Epithelial cell of esophagus (primary cell): ENCODE measurements around the gene LIAS.
"Not testable (repeated sequence)": the region's sequence is repeated elsewhere in the genome, so short reads cannot be mapped to it uniquely, and the experiment has no call there.

ENCODE experiments used
- DNase-seq: peaks from one replicate; pipeline ENCODE4 v3.0.0; 2010; ENCODE audit warnings: low read depth
- H3K4me3 ChIP-seq: 2 replicates; pipeline ENCODE4 v1.5.1; 2011; ENCODE audit warnings: mild to moderate bottlenecking, low read length, control low read depth
- TF ChIP-seq, protein P1 (sequence below): IDR thresholded peaks from 2 replicates; pipeline ENCODE4 v1.5.1; 2011; ENCODE audit warnings: low read depth, mild to moderate bottlenecking, low read length, control low read depth, inconsistent platforms; ENCODE audit not compliant: insufficient read depth; ENCODE audit errors: missing control alignments

The LIAS gene

DNA sequence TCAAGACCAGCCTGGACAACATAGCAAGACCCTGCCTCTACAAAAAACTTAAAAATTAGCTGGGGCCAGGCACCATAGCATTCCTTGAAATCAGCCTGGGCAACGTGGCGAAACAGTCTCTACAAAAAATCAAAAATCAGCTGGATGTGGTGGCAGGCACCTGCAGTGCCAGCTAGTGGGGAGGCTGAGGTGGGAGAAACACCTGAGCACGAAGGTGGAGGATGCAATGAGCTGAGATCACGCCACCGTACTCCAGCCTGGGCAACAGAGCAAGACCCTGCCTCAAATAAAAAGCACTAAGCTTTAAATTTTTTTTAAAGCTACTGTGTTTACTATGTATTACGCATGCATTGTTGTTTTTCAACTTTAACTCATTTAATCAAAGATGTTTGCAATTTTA is 3.4 kb upstream of the LIAS start:
- TF ChIP-seq, protein P1, sequence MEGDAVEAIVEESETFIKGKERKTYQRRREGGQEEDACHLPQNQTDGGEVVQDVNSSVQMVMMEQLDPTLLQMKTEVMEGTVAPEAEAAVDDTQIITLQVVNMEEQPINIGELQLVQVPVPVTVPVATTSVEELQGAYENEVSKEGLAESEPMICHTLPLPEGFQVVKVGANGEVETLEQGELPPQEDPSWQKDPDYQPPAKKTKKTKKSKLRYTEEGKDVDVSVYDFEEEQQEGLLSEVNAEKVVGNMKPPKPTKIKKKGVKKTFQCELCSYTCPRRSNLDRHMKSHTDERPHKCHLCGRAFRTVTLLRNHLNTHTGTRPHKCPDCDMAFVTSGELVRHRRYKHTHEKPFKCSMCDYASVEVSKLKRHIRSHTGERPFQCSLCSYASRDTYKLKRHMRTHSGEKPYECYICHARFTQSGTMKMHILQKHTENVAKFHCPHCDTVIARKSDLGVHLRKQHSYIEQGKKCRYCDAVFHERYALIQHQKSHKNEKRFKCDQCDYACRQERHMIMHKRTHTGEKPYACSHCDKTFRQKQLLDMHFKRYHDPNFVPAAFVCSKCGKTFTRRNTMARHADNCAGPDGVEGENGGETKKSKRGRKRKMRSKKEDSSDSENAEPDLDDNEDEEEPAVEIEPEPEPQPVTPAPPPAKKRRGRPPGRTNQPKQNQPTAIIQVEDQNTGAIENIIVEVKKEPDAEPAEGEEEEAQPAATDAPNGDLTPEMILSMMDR = no peak
- no peak overlapping the region for H3K4me3 ChIP-seq
- no peak for DNase-seq

DNA sequence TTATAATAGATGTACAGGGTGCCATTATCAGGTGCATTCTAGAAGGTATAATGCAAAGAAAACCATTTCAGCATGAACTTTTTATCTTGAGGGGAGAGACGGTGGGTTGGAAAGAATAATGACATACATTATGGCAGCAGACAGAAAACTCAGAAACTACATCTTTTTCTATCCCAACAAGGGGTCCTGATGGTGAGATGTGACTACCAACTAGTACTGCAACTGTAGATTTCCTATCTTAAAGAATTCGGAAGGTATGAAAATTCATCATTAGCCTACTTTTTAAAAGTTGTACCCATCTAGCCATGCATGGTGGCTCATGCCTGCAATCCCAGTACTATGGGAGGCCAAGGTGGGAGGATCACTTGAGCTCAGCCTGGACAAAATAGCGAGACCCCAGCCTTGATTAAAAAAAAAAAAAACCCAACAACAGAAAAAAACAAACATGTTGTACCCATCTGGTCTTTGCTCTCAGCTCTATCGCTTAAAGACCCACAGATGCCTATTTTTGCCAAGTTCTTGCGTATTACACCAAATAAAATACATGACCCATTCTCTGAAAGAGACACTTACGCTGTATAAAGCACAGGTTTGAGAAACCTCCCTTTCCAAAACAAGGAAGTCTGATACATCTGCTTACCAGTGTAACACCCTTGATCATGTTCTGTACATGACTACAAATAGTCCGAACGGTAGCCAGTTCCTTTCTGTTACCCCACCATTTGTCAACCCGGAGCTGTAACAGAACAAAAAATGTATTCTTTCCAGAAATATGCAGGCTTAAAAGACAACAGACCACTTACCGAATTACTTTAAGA is 1.7 kb upstream of the LIAS start:
- H3K4me3 ChIP-seq = peak overlapping the region; percentile 89
- TF ChIP-seq, protein P1 = no peak
- DNase-seq = no peak

DNA sequence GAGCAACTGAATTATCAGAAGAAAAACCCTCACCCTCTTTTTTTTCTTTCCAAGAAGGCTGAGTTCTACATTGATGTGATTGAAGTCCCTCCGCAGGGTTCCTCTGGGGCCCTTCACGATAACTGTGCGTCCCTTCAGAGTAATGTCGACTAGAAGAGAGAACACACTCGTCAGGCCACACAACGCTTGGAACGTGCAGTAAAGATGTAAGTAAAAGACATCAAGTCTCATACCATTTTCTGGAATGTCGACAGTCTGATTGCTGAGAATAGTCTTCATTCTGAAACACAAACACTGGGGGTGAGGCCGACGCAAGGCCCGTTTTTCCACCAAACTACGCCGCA is 723 bp upstream of the LIAS start:
- H3K4me3 ChIP-seq = peak overlapping the region; percentile 89
- DNase-seq = not testable (repeated sequence)

DNA sequence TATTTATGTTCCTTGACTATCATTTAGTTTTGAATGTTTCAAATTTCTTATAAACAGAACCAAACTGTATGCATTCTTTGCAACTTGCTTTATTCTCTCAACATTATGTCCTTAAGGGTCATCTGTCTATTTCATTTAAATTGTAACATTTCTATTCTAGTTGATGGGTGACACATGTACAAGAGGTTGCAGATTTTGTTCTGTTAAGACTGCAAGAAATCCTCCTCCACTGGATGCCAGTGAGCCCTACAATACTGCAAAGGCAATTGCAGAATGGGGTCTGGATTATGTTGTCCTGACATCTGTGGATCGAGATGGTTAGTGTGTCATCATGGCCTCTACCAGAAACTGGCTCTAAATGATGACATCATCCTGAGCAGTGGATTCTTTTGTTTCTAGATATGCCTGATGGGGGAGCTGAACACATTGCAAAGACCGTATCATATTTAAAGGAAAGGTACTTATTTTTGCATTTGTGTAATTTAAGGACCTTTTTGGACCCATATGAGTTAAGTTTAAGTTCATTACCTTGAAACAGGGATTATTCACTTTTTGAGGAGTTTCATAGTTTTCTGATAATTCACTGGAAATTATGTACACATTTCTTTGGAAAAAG is 6.1 kb downstream of the LIAS start:
- no peak overlapping the region for H3K4me3 ChIP-seq
- DNase-seq = peak; percentile 67
- TF ChIP-seq, protein P1 = no peak

DNA sequence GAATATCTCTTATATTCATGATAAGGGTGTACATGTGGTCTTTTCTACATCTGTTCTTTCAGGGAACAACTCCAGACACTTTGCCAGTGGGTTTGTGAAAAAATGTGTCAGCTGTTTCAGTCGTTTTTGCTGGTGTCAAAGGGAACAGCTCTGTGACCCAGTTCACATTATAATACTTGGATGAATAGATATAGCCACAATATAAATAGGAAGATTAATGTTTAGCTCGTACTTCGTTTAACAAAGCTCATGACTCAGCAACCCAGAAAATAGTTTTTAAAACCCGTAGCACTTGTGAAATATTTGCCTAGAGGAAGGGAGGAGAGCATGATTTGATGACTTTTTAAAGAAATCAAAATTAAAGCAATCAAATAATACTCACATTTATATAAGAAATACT is 7.9 kb downstream of the LIAS start:
- DNase-seq = peak; percentile 51
- H3K4me3 ChIP-seq = no peak overlapping the region
- TF ChIP-seq, protein P1 = no peak

DNA sequence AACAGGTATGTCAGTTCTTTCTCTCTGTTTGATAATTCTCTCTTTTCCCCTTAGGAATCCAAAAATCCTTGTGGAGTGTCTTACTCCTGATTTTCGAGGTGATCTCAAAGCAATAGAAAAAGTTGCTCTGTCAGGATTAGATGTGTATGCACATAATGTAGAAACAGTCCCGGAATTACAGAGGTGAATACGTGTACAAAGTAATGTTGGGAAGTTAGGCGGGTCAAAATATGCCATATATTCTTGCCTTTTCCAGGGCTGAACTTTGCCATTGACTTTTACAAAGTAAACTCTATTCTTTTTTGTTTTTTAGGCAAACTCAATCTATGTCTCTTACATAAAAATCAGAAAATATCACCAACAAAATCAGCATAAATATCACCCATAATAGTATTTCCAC is 8.6 kb downstream of the LIAS start:
- DNase-seq = no peak
- TF ChIP-seq, protein P1 = no peak
- no peak overlapping the region for H3K4me3 ChIP-seq

DNA sequence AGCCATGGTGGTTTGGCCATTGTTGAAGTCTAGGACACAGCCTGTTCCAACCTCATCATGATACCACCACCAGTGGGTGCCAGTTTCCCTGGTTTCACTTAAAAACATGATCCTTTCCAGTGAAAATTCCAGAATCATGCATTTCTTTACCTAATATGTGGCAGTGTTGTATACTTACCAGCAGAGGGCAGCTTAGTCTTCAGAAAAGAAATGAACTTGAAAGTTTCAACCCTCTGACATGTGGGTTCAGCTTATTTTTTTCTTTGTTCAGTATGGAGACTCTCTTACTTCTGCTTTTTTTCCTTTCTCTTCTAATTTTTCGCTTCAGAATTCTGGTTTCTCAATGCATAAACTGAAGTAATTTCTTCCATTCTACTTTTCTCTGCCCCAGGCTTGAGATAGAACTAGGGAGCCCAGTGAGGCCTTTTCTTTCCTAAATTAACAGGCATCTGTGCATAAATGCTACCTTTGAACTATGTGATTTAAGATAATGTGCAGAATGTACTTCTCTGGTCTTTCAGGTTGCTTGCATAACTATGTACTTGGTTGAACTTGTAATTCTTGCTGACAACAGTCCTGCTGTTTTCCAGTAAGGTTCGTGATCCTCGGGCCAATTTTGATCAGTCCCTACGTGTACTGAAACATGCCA is 10.7 kb downstream of the LIAS start:
- TF ChIP-seq, protein P1 = peak; percentile 73
- peak; percentile 62 for DNase-seq
- H3K4me3 ChIP-seq = no peak overlapping the region
